DMS153 treated with DMSO at 0.1 percent for 48 hours (cell line): Measurements from ENCODE around the gene VAMP2.
A peak's percentile ranks its signal among the peaks of the same experiment; 100 is the strongest.

Experiments used
- DNase-seq: peaks from one replicate; lab custom pipeline; 2025; ENCODE audit not compliant: unreplicated experiment; lab: John Stamatoyannopoulos, UW

The VAMP2 gene

DNA sequence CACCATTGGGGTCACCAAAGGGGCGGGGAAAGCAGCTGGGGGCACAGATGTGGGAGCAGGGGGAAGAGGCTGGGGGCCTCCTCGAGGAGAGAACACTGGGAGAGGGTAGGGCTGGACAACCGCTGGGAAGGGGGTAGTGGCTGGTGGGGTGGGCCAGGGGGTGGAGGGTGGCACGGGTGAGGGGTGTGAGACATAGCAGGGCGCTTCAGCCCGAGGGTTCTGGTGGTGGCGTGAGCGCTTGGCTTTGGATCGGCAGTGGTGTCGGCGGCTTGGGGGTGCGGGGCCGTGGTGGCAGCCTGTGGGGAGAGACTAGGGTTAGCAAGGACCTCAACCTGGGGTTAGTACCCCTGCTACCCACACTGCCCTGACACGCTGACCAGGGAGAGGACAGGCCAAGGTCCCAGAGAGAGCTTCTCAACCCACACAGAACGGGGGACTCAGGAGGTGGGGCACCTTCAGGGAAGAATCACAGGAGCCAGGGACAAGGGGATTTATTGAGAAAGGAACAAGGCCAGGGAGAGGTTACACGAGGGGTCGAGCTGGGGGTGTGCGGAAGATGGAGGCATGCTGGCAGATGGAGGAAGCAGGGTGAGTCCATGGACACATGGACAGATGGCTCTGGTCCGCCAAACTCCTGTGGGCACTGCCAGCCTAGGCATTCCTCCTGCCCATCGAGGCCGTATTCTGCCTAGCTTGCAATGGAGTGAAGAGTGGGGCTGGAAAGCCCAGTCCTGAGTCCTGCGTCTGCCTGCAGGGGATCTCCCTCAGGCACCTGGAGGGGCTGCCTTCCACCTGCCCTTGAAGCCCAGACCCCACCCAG lies 19.0 kb downstream of the VAMP2 start:
- no peak for DNase-seq

DNA sequence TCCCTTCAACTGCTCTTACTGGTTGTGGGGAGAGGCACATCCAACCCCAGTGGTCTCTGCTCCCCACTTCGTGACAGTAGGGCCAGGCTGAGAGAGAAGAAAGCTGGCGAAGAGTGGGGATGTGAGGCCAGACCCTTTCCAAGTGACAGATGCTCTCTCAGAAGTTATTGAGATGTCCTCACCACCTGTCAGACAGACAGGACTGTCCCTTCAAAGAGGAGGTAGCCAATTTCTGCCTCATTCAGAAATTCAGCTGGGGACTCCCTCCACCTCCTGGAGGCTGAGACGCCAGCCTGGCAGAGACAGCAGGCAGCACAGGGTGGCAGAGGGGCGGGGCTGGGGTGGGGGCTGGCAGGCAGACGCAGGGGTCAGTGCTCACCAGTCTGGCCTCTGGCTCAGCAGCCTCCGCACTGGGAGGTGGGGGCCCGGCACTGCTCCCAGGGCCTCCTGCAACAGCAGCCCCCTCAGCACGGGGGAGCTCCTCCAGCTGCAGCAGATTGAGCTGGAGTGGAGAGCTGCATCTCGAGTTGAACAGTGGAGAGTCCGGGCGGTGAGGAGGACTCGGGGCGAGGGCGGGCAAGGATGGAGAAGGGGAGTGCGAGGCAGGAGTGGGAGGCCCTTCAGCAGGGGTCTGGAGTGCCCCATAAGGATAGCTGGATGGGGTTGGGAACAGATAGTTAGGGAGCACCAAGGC lies 19.7 kb downstream of the VAMP2 start:
- no peak for DNase-seq

DNA sequence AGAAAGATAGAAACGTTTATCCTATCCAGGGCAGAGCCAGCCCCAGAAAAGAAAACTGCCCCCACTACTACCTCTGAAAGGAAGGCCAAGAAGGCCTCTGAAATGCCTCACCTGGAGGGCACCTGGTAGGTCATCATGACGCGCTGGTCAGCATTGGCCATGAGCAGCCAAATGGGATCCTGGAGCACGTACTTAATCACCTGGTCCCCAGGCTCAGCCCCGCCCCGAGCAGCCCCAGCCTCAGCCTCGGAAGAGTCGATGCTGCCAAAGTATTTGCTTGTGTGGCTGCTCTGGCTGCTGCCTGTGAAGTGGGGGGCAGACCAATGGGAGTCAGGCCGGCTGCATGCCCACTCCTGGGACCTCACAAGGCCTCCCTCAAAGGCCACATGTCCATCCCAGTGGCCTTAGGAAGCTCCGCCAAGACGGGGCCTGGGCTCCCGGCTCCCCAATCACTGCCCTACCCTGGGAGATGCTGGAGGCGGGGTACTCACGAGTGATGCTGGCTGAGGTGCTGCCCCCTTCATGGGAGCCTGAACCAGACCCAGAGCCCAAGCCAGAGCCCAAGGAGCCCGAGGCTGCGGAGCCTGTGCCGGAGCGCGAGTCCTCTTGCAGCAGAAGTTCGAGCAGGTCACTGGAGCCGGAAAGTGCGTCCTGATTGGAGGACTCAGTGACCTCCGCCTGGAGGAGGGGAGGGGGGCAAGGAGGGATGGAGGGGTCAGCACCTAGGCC lies 20.4 kb downstream of the VAMP2 start:
- DNase-seq: no peak

DNA sequence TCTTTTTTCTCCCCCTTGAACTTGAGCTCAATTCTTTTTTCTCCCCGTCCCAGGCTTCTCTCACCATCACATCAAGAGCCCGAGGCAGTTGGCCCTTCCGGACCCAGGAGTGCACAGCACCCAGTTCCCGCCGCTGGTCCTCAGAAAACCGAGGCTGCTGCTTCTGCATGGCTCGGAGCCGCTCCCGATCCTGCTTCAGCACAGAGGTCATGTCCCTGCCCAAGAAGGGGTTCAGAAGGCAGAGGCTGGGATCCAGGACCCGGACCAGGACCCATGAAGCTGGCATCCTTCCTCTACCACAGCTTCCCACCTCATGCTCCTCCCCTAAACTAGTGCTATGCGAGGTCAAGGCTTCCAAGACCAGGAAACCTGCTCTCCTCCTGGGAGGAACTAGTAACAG lies 21.0 kb downstream of the VAMP2 start:
- no peak for DNase-seq

DNA sequence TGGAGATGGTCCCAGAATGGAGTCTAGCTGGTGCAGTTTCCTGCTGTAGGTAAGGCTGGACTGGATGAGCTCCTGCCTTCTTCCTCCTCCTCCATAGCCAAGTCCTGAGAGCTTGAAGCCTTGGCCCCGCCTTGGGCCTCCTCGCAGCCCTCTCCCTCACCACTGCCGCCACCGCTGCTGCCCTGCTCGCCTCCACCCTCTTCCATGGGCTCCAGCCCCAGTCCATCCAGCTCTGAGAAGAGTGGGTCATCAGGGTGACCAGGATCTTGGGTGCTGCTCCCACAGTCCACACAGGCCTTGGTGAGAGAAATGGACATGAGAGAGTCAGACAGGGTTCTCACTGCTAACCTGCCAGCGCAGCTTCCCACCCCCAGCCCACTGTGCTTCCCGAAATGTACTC lies 21.7 kb downstream of the VAMP2 start:
- no peak for DNase-seq

DNA sequence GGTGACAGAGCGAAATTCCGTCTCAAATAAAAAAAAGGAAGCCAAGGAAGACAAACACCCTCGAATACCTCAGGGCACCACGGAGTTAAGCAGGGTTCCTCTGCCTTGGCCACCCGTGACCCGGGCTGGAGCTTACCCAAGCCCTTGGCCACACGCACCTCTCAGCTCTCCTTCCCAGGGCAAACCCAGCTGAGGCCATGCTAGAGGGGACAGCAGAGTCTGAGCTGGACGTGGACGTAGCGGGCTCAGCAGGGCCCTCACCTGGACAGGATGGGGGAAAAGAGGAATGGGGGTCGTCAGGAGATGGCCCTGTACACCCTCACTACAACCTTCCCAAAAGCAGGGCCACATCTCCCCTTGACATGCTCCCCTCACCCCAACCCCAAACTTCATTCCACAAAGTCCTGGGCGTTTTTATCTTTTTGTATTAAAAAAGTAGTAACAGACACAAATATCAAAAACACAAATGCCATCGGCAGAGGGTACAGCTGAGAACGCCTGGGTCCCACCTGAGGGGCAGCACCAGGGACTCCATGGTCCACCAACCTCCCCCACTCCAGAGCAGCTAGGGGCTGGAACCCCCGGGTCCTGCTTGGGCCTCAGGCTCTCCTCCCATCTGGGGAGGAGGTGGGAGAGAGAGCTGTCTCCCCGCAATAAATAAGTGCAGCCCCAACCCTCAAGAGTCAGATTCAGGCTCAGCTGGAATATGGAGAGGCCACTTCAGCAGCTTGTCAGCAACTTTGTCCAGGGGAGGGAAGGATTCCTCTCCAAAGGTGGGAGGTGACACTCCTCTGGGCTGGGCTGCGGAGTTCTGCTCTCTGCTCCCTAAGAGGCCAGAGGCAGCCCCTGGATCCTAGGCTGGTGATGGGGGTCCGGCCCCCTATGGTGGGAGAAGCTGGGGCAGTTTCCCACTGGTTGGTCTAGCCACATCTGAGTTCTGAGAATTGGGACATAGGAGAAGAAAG lies 22.4 kb downstream of the VAMP2 start:
- no peak for DNase-seq

DNA sequence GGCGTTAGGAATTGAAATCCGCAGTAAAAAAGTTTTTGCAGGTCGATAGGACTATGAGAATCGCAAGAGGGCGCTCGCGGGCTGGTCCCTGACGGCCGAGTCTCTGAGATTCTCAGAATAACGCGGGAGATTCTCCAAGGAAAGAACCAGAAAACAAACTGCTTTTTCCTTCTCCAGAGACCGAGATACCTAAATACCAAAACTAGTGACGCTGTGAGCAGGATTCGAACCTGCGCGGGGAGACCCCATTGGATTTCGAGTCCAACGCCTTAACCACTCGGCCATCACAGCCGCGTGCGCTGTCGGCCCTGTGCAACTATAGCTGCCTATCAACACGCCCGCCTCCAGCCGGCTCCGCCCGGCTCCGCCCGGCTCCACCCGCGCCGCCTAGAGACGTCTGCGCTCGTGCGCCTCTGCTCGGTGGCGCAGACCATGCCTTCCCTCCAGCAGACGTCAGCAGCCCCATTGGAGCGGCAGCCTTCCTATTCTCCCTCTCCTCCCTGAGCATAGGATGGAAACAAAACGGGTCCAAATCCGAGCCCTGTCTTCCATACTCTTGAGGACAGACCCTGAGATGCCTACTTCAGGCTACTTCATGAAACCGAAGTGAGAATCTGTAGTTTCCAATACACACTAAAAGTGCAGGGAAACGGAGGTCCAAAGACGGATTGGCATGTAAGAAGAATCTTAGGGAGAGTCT lies 23.9 kb downstream of the VAMP2 start:
- DNase-seq: peak; percentile 46

DNA sequence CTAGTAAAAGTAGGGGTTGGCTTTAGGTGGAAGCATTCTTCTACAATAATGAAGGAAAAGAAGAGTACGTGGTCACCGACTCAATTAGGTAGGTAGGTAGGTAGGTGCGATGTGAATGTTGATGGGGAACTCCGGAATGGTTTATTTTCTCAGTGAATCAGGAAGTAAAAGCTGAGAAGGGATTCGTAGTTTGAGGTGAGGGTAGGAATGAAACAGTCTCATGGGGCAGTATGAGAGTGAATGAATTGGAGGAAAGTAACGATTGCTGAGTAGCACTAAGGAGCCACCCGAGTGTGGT lies 24.4 kb downstream of the VAMP2 start:
- no peak for DNase-seq

DNA sequence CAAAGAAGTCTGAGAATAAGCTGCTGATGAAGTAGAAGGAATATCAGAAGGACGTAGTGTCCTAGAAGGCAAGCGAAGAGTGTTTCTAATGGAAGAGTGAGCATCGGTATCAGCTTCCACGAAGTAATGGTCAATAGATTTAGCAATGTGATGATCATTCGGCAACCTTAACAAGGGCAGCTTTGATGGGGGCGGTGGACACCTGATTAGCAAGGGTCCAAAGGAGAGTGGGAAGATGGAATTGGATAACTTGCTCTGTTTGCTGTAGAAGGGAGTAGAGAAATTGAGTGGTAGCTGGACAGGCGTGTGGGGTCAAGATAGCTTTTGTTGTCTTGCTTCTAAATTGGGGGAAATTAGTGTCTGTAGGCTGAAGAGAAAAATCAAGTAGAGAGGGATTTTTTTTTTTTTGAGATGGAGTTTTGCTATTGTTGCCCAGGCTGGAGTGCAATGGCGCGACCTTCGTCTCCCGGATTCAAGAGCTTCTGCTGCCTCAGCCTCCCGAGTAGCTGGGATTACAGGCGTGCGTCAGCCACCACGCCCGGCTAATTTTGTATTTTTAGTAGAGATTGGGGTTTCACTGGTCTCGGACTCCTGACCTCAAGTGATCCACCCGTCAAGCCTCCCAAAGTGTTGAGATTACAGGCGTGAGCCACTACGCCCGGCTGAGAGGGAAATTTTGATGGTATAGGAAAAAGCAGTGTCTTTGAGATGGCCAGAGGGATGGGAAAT lies 24.9 kb downstream of the VAMP2 start:
- no peak for DNase-seq

DNA sequence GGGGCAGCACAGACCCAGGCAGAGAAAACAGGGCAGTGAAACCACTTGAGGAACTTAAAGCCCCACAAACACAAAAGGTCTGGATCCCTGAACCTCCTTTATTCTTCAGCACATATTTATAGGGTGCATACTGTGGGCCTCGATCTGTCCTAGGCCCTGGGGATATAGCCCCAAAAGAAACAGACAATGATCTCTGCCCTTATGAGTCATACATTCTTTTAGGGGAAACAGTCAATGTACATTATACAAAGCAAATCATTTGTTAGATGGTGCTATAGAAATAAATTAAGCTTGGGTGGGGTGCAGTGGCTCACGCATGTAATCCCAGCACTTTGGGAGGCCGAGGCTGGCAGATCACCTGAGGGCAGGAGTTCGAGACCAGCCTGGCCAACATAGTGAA lies 28.8 kb downstream of the VAMP2 start:
- no peak for DNase-seq

DNA sequence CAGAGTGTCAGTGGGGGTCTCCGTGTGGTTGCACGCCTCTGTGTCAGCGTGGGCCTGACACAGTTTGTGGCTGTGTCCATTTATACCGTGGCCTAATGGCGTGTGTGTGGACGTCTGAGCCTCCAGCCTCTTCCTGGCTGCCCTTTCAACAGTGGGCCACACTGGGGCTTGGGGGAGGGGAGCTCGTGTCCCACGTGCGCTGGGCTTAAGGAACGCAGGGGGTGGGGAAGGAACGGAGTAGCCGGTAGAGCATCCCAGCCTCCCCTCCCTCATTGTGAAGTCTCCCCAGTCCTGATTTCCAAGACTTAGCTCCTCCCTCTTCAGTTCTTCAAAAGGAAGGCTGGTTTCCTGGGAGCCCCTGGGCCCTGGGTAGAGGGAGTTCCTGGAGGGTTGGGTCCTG lies 29.3 kb downstream of the VAMP2 start:
- DNase-seq: no peak

DNA sequence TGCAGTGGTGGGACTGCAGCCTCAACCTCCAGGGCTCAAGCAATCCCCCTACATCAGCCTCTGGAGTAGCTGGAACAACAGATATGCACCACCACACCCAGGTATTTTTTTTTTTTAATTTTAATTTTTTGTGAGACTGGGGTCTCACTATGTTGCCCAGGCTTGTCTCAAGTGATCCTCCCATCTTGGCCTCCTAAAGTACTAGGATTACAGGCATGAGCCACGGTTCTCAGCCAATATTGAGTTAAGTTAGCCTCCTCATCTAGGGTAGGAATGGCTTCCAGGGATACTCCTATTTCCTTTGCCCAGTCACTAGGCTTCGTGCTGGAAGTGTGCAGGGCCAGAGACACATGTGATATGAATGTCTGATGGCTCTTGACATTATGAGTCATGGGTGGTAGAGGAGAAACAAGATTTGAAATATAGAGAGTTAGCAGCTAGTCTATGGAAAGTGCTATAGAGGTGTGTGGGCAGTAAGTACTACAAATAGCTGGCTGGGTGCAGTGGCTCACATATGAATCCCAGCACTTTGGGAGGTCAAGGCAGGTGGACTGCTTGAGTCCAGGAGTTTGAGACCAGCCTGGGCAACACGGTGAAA lies 30.8 kb downstream of the VAMP2 start:
- no peak for DNase-seq

DNA sequence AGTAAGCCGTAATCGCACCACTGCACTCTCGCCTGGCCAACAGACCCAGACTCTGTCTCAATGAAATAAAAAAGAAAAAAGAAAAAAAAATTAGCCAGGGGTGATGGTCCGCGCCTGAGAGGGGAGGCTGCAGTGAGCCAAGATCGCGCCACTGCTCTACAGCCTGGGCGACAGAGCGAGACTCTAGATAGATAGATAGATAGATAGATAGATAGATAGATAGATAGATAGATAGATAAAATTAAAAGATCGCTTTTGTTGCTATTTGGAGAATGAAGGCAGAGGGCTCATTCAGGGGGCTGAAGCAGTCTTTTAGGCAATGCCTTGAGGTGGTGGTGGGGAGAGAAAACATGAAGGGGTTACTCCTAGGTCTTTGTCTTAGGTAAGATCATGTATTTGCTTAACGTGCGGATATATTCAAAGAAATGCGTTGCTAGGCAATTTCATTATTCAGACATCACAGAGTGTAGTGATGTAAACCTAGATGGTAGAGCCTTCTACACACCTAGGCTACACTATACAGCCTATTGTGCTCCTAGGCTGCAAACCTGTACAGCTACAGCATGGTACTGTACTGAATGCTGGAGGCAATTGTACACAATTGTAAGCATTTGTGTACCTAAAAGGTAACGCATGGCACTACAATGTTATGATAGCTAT lies 34.5 kb downstream of the VAMP2 start:
- DNase-seq: no peak

DNA sequence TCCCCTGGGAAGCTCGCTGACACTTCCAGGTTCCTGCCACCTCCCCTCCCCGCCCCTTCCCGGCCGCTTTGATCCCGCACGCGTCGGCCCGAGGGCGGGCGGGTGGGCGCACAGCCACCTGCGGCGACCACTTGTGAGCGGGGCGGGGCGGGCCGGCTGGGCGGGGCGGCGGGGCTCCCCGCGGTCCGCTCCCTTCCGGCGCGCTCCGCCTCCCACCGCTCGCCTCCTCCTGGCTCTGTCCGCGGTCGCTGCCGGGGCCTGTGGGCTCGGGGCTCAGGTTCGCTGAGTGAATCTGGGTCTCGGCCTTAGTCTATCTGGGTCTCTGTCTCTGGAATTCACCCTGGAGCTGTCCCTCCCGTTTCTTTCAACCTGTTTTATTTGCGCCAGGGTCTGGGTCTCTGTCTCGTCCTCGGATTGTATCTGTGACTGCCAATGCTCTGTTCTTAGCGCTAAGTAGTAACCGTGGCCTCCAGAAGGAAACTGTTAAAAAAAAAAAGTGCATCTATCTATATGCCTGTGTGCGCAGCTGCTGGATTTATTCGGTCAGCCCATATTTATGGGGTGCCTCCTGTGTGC lies 36.2 kb downstream of the VAMP2 start:
- DNase-seq: no peak

DNA sequence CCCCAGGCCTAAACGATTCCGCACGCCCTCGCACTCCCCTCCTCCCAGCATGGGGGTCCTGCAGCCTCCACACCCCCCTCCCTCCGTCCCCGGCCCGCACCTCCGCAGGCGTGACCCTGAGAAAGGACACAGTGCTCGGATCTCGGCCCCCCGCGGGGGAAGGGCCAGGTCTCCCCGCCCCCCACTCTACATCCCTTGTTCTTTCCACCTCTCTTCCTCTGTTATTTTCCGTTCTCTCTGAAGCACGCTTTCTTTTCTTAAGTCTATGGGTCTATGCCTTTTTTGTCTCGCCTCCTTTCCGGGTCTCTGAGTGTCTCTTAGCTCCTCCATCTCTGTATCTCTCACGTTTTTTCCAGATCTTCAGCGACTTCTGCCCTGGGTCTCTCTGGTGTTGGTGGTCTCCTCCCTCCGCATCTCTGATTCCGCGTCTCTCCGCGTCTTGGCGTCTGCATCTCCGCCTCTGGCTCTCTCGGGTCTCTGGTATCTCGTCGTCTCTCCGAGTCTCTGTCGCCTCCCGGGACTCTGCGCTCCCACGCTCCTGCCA lies 36.7 kb downstream of the VAMP2 start:
- DNase-seq: no peak

DNA sequence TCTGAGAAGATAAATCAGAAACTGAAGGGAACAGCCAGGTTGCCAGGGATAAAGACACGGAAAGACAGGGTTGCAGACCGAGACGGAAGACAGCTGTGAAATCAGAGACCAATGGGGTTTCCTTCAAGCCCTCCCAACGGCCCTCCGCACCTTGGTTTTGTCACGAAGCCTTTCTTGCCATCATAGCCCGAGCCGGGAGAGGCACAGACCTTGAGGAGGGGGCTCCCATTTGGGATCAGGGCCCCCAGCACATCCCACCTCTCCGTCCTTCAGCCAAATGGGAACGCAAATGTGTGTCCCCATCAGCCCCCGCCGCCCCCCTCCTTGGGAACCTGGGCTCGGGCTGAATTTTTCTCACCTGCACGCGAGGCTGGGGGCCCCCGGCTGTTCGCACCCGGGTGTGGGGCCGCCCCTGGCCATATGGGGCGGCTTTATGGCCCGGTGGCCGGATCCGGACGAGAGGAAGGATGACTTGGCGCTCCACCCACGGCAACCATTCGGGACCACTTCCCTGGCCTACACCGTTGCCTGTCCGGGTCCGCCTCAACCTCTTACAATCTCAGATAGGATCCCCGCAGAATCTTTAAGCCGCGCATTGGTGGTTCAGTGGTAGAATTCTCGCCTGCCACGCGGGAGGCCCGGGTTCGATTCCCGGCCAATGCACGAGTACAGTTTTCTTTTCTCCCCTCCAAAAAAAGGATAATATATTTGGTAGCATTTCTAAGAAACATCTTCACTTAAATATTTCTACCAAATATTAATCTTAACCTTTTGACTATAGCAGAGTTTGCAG lies 37.4 kb downstream of the VAMP2 start:
- DNase-seq: no peak

DNA sequence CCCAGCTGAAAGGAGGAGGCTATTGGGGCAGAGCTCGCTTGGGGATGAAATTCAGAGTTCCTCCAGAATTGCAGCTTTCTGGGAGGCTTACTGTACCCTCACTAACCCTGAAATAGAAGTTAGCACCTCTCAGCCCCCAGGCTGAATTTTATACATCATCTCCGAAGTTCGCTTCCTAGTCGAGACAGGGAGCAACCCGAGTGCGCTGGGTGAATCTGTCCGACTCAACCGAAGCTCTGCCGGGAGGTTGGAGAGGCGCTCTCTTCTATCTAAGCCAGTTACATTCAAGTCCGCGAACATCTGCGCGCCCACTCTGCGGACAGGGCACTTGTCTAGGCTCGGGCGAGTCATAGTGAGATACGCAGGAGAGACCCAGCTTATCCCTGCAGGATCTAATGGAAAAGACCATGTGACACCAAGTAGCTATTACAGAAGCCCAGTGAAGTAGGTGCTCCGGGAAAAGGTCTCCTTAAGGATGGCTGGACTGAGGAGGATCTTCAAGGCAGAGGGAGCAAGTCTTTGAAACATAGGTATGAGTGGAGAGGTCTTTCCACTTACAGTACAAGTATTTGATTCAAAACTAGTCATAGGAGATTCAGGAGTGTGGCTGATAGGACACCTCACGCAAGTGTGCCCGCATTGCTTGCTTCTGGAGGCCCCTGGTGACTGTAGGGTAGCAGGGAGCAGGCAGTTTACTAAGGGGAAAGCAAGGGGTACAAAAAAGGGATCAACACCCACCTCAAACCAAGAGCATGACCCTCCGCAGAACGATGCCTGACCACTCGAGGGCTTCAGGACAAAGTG lies 38.2 kb downstream of the VAMP2 start:
- DNase-seq: no peak
